Effector CD8-positive, alpha-beta T cell (primary cell): ENCODE measurements around the gene FAF2.
"Not testable (repeated sequence)": the region's sequence is repeated elsewhere in the genome, so short reads cannot be mapped to it uniquely, and the experiment has no call there.

Experiments used
- DNase-seq: peaks from one replicate; lab custom pipeline; 2025; lab: John Stamatoyannopoulos, UW

The FAF2 gene

DNA sequence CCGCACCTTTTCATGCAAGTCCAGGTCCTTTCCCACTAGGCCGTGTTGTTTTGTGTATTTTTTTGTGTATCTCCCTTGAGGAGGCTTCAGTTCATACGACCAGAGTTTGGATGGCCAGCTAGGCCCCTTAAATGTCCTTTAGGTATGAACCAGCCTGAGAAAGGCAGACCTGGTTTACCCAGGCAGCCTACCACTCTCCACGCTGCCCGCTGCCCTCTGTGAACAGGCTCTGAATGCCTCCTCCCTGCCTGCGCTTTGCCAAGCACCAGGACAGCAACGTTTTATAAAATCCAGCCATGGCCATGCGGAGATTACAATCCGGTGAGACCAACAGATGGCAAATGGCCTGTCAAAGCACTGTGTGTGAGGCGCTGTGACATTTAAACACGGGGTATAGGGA, 31.2 kb upstream of the FAF2 start:
- no peak for DNase-seq

- DNase-seq: no peak
These were observed 29.9 kb upstream of the FAF2 start for GRCh38 chr5:176418251-176418650.

GRCh38 chr5:176420086-176420485, 28.1 kb upstream of the FAF2 start:
- DNase-seq: no peak

DNA sequence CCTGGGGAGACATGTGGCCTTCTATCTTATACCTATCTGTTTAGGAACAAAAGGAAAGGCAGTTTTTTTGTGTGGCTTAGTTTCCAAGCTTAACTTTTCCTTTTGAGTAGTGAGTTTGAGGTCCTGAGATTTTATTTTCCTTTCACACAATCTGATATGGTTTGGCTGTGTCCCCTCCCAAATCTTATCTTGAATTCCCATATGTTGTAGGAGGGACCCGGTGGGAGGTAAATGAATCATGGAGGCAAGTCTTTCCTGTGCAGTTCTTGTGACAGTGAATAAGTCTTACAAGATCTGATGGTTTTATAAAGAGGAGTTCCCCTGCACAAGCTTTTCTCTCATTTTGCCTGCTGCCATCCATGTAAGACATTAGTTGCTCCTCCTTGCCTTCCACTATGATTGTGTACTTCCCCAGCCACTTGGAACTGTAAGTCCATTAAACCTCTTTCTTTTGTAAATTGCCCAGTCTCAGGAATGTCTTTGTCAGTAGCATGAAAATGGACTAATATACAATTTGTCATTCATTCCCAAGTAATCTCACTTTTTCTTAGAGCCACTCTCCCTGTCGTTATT, 27.1 kb upstream of the FAF2 start:
- DNase-seq: no peak

DNA sequence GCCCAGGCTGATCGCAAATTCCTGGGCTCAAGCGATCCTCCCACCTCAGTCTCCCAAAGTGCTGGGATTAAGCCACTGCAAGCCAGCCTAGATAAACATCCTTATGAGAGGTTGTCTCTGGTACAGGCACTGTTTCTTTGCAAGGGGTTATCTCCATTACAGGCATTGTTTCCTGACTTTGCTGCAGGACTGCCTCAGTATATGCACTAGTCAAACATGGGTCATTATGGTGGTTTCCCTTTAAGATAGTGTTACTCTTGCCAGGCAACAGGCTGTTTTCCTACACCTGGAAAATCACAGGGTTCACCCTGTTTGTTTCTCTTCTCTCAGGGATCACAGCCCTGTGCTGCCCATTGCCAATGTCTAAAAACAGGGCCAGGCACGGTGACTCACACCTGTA, 24.0 kb upstream of the FAF2 start:
- no peak for DNase-seq

- DNase-seq: no peak
These were observed 23.0 kb upstream of the FAF2 start for GRCh38 chr5:176425138-176425537.

DNA sequence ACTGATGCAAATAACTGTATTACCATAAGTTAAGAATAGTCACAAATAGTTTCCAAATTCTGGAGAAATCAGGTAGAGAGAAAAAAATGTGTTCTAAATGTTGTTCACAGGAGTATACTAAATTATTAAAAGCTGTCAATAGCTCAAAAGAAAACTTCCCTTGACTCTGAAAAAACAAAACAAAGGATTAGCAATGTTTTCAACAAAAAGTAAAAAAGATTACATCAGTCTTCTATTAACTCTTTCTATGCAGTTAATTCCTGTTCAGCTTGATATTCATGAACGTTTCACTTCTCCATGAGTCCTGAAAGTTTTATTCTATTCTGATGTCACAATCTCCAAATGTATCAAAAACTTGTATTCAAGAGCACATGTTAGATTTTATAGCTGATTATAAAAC, 22.4 kb upstream of the FAF2 start:
- DNase-seq: no peak

DNA sequence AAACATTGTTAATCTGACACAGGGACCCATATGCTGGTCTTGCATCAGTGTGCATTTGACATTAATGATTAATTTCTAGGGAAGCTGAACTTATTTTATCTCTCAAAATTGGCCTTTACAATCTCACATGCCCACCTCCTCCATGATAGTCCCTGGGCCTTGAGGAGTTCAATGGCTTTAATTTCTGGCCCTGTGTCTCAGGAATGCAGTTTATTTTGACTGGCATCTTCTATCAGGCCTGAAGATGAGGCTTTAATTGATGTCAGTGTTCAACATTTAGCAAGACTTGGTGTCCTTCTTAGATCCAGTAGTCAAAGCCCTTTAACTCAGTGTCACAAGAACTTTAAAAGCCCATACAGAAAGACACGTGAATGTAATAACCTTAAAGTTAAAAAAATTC, 21.3 kb upstream of the FAF2 start:
- DNase-seq: no peak

DNA sequence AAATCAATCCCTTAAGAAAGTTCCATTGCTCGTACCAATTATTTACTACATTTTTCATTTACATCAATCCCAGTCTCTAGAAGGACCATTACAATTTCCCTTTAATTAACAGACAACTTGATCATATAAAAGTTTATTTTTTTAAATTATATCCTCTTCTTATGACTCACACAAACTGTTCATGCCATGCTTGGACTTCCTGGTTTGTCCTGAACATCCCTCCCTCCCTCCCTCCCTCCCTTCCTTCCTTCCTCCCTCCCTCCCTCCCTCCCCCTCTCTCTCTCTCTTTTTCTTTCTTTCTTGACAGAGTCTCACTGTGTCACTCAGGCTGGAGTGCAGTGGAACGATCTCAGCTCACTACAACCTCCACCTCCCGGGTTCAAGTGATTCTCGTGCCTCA, 20.2 kb upstream of the FAF2 start:
- no peak for DNase-seq

GRCh38 chr5:176429972-176430371, 18.2 kb upstream of the FAF2 start:
- DNase-seq: no peak

DNA sequence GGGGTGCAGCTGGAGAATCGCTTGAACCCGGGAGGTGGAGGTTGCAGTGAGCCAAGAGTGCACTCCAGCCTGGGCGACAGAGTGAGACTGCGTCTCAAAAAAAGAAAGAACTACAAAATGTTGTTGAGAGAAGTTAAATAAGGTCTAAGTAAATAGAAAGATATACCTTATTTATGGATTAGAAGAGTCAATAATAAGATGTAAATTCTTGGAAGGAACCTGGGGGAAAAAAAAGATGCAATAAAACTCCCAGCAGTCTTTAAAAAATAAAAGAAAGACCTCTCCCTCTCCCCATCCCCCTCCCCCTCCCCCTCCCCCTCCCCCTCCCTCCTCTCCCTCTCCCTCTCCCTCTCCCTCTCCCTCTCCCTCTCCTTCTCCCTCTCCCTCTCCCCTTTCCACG, 15.5 kb upstream of the FAF2 start:
- no peak for DNase-seq

DNA sequence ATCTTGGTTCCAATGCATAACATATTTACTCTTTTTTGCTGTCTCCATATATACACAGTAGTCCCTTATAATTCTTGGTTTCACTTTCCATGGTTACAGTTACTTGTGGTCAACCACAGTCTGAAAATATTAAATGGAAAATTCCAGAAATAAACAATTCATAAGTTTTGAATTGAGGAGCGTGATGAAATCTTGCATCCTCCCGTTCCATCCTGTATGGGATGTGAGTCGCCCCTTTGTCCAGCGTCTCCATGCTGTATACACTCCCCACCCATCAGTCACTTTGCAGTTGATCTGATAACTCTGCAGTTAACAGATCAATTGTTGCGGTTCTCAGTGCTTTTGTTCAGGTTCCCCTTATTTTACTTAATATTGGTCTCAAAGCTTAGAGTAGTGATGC, 11.5 kb upstream of the FAF2 start:
- DNase-seq: no peak

GRCh38 chr5:176438959-176439757, 9.0 kb upstream of the FAF2 start:
- DNase-seq: no peak

DNA sequence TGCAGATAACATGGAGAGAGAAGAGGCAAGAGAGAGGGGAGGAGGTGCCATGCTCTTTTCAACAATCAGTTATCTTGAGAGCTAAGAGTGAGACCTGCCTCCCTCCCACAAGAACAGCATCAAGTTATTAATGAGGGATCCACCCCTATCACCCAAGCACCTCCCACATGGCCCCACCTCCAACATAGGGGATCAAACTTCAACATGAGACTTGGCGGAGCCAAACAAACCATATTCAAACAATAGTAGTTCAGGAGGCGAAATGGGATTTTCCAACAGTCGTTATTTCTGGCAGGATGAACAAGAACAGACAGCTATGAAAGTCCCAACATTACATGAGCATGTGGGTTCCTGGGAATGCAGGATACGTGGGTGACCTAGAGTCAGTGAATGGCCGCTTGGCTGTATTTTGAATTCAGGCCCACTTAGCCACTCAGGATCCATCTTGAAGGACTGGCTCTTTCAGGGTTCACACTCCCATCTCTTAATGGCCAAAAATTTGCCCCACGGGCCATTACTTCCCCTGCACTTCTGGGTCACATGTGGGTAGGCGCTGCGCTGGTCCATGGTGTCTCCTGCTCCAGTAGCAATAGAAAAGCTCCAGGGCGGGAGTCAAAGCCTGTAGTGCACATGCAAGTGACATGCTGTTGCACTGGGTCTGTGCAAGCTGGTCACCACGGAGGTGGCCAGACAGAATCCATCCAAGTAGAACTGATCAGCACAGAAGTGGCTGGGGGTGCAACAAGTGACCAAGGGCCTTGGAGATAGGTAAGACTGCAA, 7.1 kb upstream of the FAF2 start:
- DNase-seq: no peak

GRCh38 chr5:176441921-176442323, 6.3 kb upstream of the FAF2 start:
- DNase-seq: no peak

- DNase-seq: not testable (repeated sequence)
These were observed 5.3 kb upstream of the FAF2 start for GRCh38 chr5:176442911-176443310.

DNA sequence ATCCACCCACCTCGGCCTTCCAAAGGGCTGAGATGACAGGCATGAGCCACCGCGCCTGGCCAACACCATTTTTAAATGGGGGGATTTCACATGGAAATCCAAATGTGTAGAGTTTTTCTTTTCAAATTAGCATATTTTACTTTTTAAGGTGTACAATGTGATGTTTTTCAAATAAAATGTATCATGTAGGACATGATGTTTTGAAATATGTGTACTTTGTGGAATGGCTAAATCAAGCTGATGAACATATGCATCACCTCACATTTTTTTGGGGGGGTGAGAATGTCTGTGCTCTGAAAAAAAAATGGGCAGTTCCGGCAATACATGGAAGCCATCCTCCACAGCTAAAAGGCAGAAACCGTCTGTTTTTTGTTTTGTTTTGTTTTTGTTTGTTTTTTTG, 3.4 kb upstream of the FAF2 start:
- DNase-seq: no peak

GRCh38 chr5:176446028-176446665, 2.0 kb upstream of the FAF2 start:
- no peak for DNase-seq

GRCh38 chr5:176446884-176447590, 1.1 kb upstream of the FAF2 start:
- peak; percentile 12 for DNase-seq

- DNase-seq: no peak
These were observed 601 bp upstream of the FAF2 start for GRCh38 chr5:176447591-176447977.

DNA sequence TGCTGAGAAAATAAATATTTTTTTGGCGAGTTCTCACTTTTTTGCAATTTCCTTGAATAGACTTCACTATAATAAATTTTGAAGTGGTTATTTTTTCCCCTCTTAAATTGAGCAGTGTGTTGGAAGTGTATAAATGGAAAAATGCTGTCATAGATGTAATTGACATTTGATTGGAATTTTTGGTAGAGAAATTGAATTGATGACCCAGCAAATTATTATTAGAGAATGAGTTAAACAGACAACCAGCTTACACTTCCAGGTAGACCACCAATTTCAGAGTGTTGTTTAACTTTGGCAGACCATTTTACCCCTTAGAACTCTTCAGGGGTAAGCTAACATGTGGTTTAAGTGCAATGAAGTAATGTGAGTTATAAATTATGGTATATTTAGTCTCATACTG, 1.9 kb downstream of the FAF2 start:
- DNase-seq: no peak
